CD4-positive, alpha-beta T cell treated with Interferon gamma for 1 hour (primary cell): ENCODE measurements around the gene C16orf95.
"Not testable (repeated sequence)": the region's sequence is repeated elsewhere in the genome, so short reads cannot be mapped to it uniquely, and the experiment has no call there.

Experiments used
- DNase-seq: peaks from one replicate; pipeline ENCODE4 v3.0.0-alpha.2; 2020

Gene C16orf95

DNA sequence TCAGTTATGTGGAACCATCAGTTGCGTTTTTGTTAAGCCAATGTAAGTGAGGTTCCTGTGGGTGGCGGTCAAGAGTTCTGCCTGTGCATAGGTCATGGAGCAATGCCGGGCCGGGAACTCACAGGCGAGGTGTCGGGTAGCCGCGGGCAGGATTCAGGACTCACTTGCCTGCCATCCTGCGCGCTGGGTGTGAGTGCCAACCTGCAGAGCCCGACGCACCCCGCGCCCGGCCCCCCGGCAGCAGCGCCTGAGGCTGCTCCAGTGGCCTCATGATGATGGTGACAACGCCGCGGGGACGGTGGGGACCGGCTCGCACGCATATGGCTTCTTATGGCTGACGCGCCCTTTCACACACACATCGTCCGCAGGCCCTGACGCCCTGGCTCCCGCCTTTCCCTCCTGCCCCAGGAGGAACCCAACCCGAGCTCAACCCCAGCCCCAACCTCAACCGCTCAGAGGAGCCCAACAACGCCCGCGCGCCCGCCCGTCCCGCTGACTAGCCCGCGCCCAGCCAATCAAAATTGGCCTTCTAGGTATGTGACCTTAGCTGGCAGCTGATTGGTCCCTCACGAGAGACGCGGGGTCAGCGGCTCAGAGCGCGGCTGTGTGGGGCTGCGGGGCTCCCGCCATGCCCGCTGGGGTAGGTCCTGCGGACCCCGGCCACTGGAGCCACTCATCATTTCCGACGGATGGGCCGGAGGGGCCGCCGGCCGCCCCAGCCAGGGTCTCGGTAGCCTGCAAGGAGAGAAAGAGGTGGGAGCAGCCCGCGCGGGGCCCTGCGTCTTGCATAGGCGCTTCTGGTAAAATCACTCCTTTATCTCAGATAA, at the start of gene C16orf95:
Gene C16orf95, minus strand, starts transcription at position 470 of the 827 bp plus-strand sequence. Its CDS starts 150 bp downstream, at position 320.
- peak; percentile 94 for DNase-seq

GRCh38 chr16:87366930-87367329, 49.7 kb upstream of the C16orf95 start:
- no peak for DNase-seq

GRCh38 chr16:87366288-87366687, 49.1 kb upstream of the C16orf95 start:
- DNase-seq: no peak

GRCh38 chr16:87365021-87365713, 48.0 kb upstream of the C16orf95 start:
- DNase-seq: no peak

DNA sequence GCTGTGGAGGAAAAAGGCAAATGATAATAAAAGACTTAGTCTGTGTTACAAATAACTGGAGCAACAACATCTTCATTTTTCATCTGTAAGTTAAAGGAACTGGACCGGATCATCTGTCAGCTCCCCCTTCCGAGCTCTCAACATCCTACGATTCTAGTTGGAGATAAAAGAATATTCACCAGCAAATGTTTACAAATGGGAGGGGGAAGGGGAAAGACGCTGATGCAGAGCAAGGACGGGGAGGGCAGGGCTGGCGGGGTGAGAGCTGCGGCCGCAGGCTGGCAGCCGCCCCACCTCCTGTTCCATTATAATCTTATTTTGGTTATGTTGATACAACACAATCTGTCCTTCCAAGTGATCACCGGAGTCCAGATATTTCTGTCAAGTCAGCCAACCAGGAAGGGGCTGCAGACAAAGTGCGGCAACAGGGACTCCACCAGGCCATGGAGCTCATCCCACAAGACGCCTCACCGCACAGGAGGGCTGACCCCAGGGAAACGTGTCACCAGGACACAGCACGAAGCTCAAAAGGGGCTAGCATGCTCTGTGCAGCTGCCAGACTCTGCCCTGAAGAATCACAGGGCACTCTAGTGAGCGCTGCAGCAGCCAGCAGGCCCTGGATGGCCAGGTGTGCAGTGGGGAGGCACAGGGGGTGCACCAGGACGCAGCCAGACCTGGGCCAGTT, 46.7 kb upstream of the C16orf95 start:
- DNase-seq: no peak

GRCh38 chr16:87362828-87363559, 45.8 kb upstream of the C16orf95 start:
- DNase-seq: not testable (repeated sequence)

DNA sequence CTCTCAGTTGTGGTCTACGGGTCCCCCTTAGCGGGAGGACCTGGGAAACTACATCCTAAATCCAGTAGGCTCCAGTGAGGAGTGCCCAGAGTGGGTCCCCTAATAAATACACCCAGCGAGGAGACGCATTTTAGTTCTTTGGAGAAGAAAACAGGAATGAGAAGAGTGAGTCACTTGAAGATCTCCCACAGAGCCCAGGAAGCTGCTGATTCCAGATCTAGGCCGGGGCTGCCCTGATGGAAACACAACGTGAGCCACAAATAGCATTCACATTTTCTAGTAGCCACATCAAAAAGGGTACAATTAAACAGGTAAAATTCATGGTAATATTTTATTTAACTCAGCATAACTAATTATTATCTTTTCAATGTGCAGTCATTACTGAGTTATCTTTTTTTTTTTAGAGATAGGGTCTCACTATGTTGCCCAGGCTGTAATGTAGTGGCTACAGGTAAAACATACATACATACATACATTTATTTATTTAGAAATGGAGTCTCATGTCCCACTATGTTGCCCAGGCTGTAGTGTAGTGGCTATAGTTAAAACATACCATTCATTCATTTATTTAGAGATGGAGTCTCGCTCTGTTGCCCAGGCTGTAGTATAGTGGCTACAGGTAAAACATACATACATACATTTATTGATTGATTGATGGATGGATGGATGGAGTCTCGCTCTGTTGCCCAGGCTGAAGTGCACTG, 44.9 kb upstream of the C16orf95 start:
- no peak for DNase-seq

GRCh38 chr16:87360862-87361610, 43.8 kb upstream of the C16orf95 start:
- DNase-seq: no peak

GRCh38 chr16:87359121-87359520, 41.9 kb upstream of the C16orf95 start:
- no peak for DNase-seq

GRCh38 chr16:87358696-87359095, 41.5 kb upstream of the C16orf95 start:
- DNase-seq: no peak

DNA sequence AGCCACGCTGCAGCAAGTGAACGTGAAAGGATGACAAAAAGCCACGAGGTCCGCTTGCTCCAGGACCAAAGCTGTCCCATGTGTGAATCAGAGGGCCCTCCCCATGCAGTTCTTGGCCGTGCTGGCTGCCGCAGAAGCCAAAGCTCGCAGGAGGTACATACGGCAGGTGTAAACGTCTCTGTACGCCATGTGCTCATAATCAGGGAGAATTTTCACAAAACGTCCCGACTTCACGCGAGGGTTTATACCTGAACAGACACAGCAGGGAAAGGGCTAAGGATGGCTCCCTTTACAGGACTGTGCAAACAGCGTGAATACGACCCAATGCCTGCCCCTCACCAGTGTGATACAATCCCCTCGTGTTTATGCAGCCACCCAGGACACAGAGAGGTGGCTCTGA, 41.1 kb upstream of the C16orf95 start:
- DNase-seq: no peak

DNA sequence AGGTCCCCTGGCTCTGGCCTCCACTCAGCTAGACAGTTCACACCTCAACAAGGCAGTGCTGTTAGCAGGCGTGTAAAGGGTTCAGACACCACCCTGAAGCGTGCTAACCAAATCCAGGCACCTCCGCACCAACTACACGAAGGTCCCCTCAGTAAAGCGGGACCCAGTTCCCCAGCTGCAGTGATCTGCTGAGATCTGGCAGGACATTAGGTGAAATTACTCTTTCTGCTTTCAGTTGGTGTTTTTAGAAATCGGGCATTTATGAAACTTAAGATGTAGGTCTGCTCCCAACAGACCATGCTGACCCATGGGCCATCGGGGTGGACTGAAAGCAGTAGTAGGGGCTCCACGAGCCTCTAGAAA, 39.3 kb upstream of the C16orf95 start:
- no peak for DNase-seq

DNA sequence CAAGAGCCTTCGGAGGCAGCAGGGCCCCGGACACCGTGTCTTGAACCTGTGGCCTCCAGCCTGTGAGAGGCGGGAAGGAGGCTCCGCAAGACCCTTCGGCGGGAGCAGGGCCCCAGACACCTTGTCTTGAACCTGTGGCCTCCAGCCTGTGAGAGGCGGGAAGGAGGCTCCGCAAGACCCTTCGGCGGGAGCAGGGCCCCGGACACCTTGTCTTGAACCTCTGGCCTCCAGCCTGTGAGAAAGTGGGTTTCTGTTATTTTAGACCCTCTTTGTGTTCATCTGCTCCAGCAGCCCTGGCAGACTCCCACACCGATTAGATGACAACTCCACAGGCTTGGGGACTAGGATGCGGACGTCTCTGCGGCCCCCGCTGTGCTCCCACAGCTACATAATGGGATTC, 36.4 kb upstream of the C16orf95 start:
- no peak for DNase-seq

DNA sequence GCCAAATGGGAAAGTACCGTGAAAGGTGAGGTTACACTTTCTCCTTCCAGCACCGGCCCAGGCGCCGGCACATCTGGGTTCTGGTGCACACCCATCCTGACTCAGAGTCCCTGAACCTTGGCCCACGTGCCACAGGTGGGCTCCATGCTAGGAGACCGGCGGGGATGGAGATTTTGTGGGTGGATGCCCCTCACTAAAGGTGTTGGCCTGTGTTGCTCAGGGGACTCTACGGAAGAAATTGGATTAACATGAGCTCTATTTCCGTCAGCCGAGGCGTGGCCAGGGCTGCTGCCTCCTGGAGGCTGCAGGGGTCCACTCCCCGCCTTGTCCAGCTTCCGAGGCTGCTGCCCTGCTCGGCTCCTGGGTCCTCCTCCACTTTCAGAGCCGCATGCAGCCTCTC, 35.6 kb upstream of the C16orf95 start:
- no peak for DNase-seq

GRCh38 chr16:87351320-87351698, 34.1 kb upstream of the C16orf95 start:
- DNase-seq: no peak

DNA sequence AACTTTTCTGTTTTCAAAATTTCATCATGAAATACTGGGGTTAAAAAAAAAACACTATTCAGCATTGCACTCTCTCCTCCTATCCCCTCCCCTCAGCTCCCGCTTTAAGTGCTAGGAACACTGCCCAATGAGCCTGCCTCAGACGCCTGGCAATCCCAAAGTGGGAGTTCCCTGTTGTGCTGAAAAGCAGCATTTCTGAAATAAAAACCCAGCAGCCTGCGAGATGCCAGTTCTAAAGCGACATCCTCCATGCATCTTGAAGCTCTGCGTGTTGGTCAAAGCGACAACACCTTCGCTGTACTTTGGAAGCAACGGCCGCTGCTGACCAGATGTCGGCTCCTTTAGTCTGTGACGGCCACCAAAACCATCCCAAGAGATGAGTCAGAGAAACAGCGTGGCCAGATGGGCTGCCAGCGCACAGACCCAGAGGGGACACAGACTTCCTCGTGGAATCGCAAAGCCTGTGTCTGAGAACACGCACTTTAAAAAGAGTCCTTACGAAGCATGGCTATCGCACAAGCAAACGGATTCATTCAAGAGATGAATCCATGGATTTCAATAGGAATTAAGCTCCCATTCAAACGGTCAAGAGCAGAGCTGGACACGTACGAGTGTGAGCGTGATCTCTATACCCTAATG, 33.6 kb upstream of the C16orf95 start:
- no peak for DNase-seq

- no peak for DNase-seq
These were observed 32.8 kb upstream of the C16orf95 start for GRCh38 chr16:87350031-87350430.

GRCh38 chr16:87348616-87349157, 31.5 kb upstream of the C16orf95 start:
- DNase-seq: no peak

GRCh38 chr16:87347932-87348615, 30.9 kb upstream of the C16orf95 start:
- no peak for DNase-seq

- no peak for DNase-seq
These were observed 29.4 kb upstream of the C16orf95 start for GRCh38 chr16:87346517-87347060.
